ENCODE results near the gene SYNJ2. TPM values are rescaled to one million over a fixed set of nuclear protein-coding genes. Genes with fewer than 3 reads are reported as not detected.

SYNJ2 gene
- total RNA-seq, 2 experiments from 2014 or later = 26.2 to 32.1 TPM

- DNase-seq = no peak
- Mint-ChIP-seq H3K27me3 (no peaks in the 10 kb centered on the region), H3K9me3 (no peaks in the 10 kb centered on the region), H3K27ac (peak overlapping the region; percentile 75), H3K4me1 (peaks cover 15% of the 10 kb centered on the region), H3K4me3 (peak overlapping the region; percentile 3), H3K36me3 (peaks cover 34% of the 10 kb centered on the region)
- POLR2A ChIA-PET = interaction anchor here (1.3 kb wide), 1 partner anchor 13 kb away, joined by 7 read pairs; no protein-coding TSS in a partner anchor
- peak; percentile 90 for ATAC-seq (ENCODE audit: low read depth)
These were observed 105.0 kb downstream of the SYNJ2 start for GRCh38 chr6:158086504-158087223.

GRCh38 chr6:158087224-158087867, 105.7 kb downstream of the SYNJ2 start:
- peaks cover 33% of the 10 kb centered on the region for H3K36me3 Mint-ChIP-seq
- H3K4me1 Mint-ChIP-seq = peaks cover 15% of the 10 kb centered on the region
- POLR2A ChIA-PET = no interaction called here
- no peak overlapping the region for H3K4me3 Mint-ChIP-seq
- peak overlapping the region; percentile 75 for H3K27ac Mint-ChIP-seq
- no peak for ATAC-seq (ENCODE audit: low read depth)
- no peaks in the 10 kb centered on the region for H3K27me3 Mint-ChIP-seq
- no peak for DNase-seq
- no peaks in the 10 kb centered on the region for H3K9me3 Mint-ChIP-seq

GRCh38 chr6:158092806-158093205, 111.1 kb downstream of the SYNJ2 start:
- no peaks in the 10 kb centered on the region for H3K9me3 Mint-ChIP-seq
- no peaks in the 10 kb centered on the region for H3K4me1 Mint-ChIP-seq
- H3K4me3 Mint-ChIP-seq = no peak overlapping the region
- H3K36me3 Mint-ChIP-seq = peaks cover 28% of the 10 kb centered on the region
- H3K27me3 Mint-ChIP-seq = no peaks in the 10 kb centered on the region
- H3K27ac Mint-ChIP-seq = no peak overlapping the region
- DNase-seq (no peak), ATAC-seq (ENCODE audit: low read depth) (no peak)
- POLR2A ChIA-PET = no interaction called here

- no peaks in the 10 kb centered on the region for H3K27me3 Mint-ChIP-seq
- ATAC-seq (ENCODE audit: low read depth) = no peak
- no peak overlapping the region for H3K27ac Mint-ChIP-seq
- H3K4me3 Mint-ChIP-seq = no peak overlapping the region
- DNase-seq = no peak
- H3K9me3 Mint-ChIP-seq = no peaks in the 10 kb centered on the region
- POLR2A ChIA-PET = no interaction called here
- peaks cover 20% of the 10 kb centered on the region for H3K36me3 Mint-ChIP-seq
- no peaks in the 10 kb centered on the region for H3K4me1 Mint-ChIP-seq
These were observed 113.4 kb downstream of the SYNJ2 start for GRCh38 chr6:158095031-158095430.

- POLR2A ChIA-PET = interaction anchor here (0.8 kb wide), 1 partner anchor 114 kb away, joined by 3 read pairs; the partner anchor contains the start of gene SYNJ2
- H3K27me3 Mint-ChIP-seq = no peaks in the 10 kb centered on the region
- H3K4me3 Mint-ChIP-seq = no peak overlapping the region
- peaks cover 23% of the 10 kb centered on the region for H3K36me3 Mint-ChIP-seq
- H3K27ac Mint-ChIP-seq = no peak overlapping the region
- H3K4me1 Mint-ChIP-seq = no peaks in the 10 kb centered on the region
- DNase-seq = no peak
- no peak for ATAC-seq (ENCODE audit: low read depth)
- H3K9me3 Mint-ChIP-seq = no peaks in the 10 kb centered on the region
These were observed 114.0 kb downstream of the SYNJ2 start for GRCh38 chr6:158095671-158096070.

- POLR2A ChIA-PET = no interaction called here
- no peak overlapping the region for H3K27ac Mint-ChIP-seq
These were observed 121.6 kb downstream of the SYNJ2 start for GRCh38 chr6:158103228-158103627.

GRCh38 chr6:158104696-158105095, 123.0 kb downstream of the SYNJ2 start:
- no peaks in the 10 kb centered on the region for H3K4me1 Mint-ChIP-seq
- no peaks in the 10 kb centered on the region for H3K9me3 Mint-ChIP-seq
- H3K27ac Mint-ChIP-seq = no peak overlapping the region
- ATAC-seq (ENCODE audit: low read depth) = no peak
- H3K36me3 Mint-ChIP-seq = peaks cover 26% of the 10 kb centered on the region
- no peak overlapping the region for H3K4me3 Mint-ChIP-seq
- DNase-seq = no peak
- POLR2A ChIA-PET = no interaction called here
- no peaks in the 10 kb centered on the region for H3K27me3 Mint-ChIP-seq

More at GRCh38 chr6:158103228-158103627, 121.6 kb downstream of the SYNJ2 start:
- no peak overlapping the region for H3K4me3 Mint-ChIP-seq
- no peaks in the 10 kb centered on the region for H3K9me3 Mint-ChIP-seq
- no peak for DNase-seq
- peaks cover 18% of the 10 kb centered on the region for H3K36me3 Mint-ChIP-seq
- H3K4me1 Mint-ChIP-seq = no peaks in the 10 kb centered on the region
- ATAC-seq (ENCODE audit: low read depth) = no peak
- H3K27me3 Mint-ChIP-seq = no peaks in the 10 kb centered on the region

GRCh38 chr6:158109748-158110147, 128.1 kb downstream of the SYNJ2 start:
- ATAC-seq (ENCODE audit: low read depth) (no peak), DNase-seq (no peak)
- H3K27me3 Mint-ChIP-seq = no peaks in the 10 kb centered on the region
- no peaks in the 10 kb centered on the region for H3K4me1 Mint-ChIP-seq
- no peak overlapping the region for H3K27ac Mint-ChIP-seq
- POLR2A ChIA-PET = no interaction called here
- H3K4me3 Mint-ChIP-seq = no peak overlapping the region
- peaks cover 18% of the 10 kb centered on the region for H3K36me3 Mint-ChIP-seq
- no peaks in the 10 kb centered on the region for H3K9me3 Mint-ChIP-seq

- no peak for DNase-seq
- Mint-ChIP-seq H3K27me3 (no peaks in the 10 kb centered on the region), H3K4me3 (no peak overlapping the region), H3K36me3 (peaks cover 14% of the 10 kb centered on the region), H3K27ac (no peak overlapping the region), H3K9me3 (no peaks in the 10 kb centered on the region), H3K4me1 (no peaks in the 10 kb centered on the region)
- ATAC-seq (ENCODE audit: low read depth) = no peak
- POLR2A ChIA-PET = no interaction called here
These were observed 129.3 kb downstream of the SYNJ2 start for GRCh38 chr6:158110986-158111385.

- ATAC-seq (ENCODE audit: low read depth) = no peak
- Mint-ChIP-seq H3K4me1 (no peaks in the 10 kb centered on the region), H3K27me3 (no peaks in the 10 kb centered on the region), H3K4me3 (no peak overlapping the region), H3K9me3 (no peaks in the 10 kb centered on the region), H3K27ac (no peak overlapping the region), H3K36me3 (peaks cover 14% of the 10 kb centered on the region)
- DNase-seq = no peak
- POLR2A ChIA-PET = interaction anchor here (0.6 kb wide), 1 partner anchor 88 kb away, joined by 3 read pairs; no protein-coding TSS in a partner anchor
These were observed 130.3 kb downstream of the SYNJ2 start for GRCh38 chr6:158111987-158112386.

- DNase-seq = no peak
- Mint-ChIP-seq H3K4me3 (no peak overlapping the region), H3K27ac (no peak overlapping the region), H3K9me3 (no peaks in the 10 kb centered on the region), H3K4me1 (no peaks in the 10 kb centered on the region), H3K36me3 (peaks cover 11% of the 10 kb centered on the region), H3K27me3 (no peaks in the 10 kb centered on the region)
- POLR2A ChIA-PET = no interaction called here
- no peak for ATAC-seq (ENCODE audit: low read depth)
These were observed 132.1 kb downstream of the SYNJ2 start for GRCh38 chr6:158113802-158114201.

- H3K9me3 Mint-ChIP-seq = no peaks in the 10 kb centered on the region
- POLR2A ChIA-PET = no interaction called here
- peaks cover 3% of the 10 kb centered on the region for H3K36me3 Mint-ChIP-seq
- H3K27ac Mint-ChIP-seq = no peak overlapping the region
- H3K27me3 Mint-ChIP-seq = no peaks in the 10 kb centered on the region
- H3K4me1 Mint-ChIP-seq = no peaks in the 10 kb centered on the region
- no peak overlapping the region for H3K4me3 Mint-ChIP-seq
- ATAC-seq (ENCODE audit: low read depth) (no peak), DNase-seq (no peak)
These were observed 133.4 kb downstream of the SYNJ2 start for GRCh38 chr6:158115102-158115501.

- no peak overlapping the region for H3K4me3 Mint-ChIP-seq
- ATAC-seq (ENCODE audit: low read depth) (no peak), DNase-seq (no peak)
- H3K36me3 Mint-ChIP-seq = peaks cover 3% of the 10 kb centered on the region
- H3K9me3 Mint-ChIP-seq = no peaks in the 10 kb centered on the region
- H3K27ac Mint-ChIP-seq = no peak overlapping the region
- no peaks in the 10 kb centered on the region for H3K27me3 Mint-ChIP-seq
- H3K4me1 Mint-ChIP-seq = no peaks in the 10 kb centered on the region
- POLR2A ChIA-PET = no interaction called here
These were observed 133.8 kb downstream of the SYNJ2 start for GRCh38 chr6:158115508-158115907.

- Mint-ChIP-seq H3K36me3 (peaks cover 9% of the 10 kb centered on the region), H3K4me1 (peaks cover 3% of the 10 kb centered on the region)
- ATAC-seq (ENCODE audit: low read depth) = no peak
These were observed 137.2 kb downstream of the SYNJ2 start for GRCh38 chr6:158118886-158119285.

More at GRCh38 chr6:158118886-158119285, 137.2 kb downstream of the SYNJ2 start:
- no peak for DNase-seq
- POLR2A ChIA-PET = no interaction called here
- Mint-ChIP-seq H3K9me3 (no peaks in the 10 kb centered on the region), H3K27ac (no peak overlapping the region), H3K4me3 (no peak overlapping the region), H3K27me3 (no peaks in the 10 kb centered on the region)

Measured in activated naive CD8-positive, alpha-beta T cell treated with anti-CD3 and anti-CD28 coated beads, Interleukin-2, amount 10 ng/mL, durations not matched to agents 7 days and 5 days (primary cell).